ENCODE measurements around the gene MOGAT1.

DNA sequence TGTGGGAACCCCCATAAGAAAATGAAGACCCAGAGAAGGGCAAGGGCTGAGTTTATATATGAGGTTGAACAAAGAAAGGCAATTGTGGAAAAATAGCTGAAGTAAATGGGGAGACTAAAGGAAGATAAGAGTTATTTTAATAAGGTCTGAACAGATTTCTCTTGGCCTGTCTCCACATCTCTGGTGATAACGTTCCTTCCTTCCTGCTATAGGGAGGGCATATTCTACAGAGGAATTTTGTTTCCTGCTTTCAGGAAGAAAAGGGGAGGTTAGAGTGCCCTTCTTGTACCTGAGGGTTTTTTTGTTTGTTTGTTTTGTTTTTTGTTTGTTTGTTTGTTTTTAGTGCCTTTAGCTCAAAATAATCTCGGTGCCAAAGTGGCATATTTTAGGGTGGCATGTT, 31.6 kb downstream of the MOGAT1 start:
- TF ChIP-seq EZH2 (IDR thresholded peaks at IDR 0.05; ENCODE audit: insufficient read depth, poor library complexity, severe bottlenecking) (no peak), EZH2phosphoT487 (IDR thresholded peaks at IDR 0.05; ENCODE audit: insufficient read depth, low read depth) (no peak)
